ENCODE results near the gene GDF11. TPM values are rescaled to one million over a fixed set of nuclear protein-coding genes. Genes with fewer than 3 reads are reported as not detected.

The GDF11 gene
- total RNA-seq, 1 donor from 2014 or later, result 11.6 TPM

GRCh38 chr12:55696141-55696540, 46.8 kb upstream of the GDF11 start:
- no peak for TF ChIP-seq CTCF (IDR thresholded peaks at IDR 0.05)
- no peak overlapping the region for H3K27ac Mint-ChIP-seq (ENCODE audit: unreplicated experiment)
- no peaks in the 10 kb centered on the region for H3K27me3 Mint-ChIP-seq (ENCODE audit: unreplicated experiment)
- H3K4me3 Mint-ChIP-seq (ENCODE audit: unreplicated experiment), result no peak overlapping the region
- no peaks in the 10 kb centered on the region for H3K36me3 Mint-ChIP-seq (ENCODE audit: unreplicated experiment)
- no peak for DNase-seq (ENCODE audit: extremely low spot score, unreplicated experiment)
- no peaks in the 10 kb centered on the region for H3K9me3 Mint-ChIP-seq (ENCODE audit: unreplicated experiment)
- no peaks in the 10 kb centered on the region for H3K4me1 Mint-ChIP-seq (ENCODE audit: unreplicated experiment)

GRCh38 chr12:55696796-55697462, 46.0 kb upstream of the GDF11 start:
- no peak overlapping the region for H3K27ac Mint-ChIP-seq (ENCODE audit: unreplicated experiment)
- no peaks in the 10 kb centered on the region for H3K36me3 Mint-ChIP-seq (ENCODE audit: unreplicated experiment)
- H3K9me3 Mint-ChIP-seq (ENCODE audit: unreplicated experiment), result no peaks in the 10 kb centered on the region
- no peak for DNase-seq (ENCODE audit: extremely low spot score, unreplicated experiment)
- H3K4me3 Mint-ChIP-seq (ENCODE audit: unreplicated experiment), result no peak overlapping the region
- H3K27me3 Mint-ChIP-seq (ENCODE audit: unreplicated experiment), result no peaks in the 10 kb centered on the region
- H3K4me1 Mint-ChIP-seq (ENCODE audit: unreplicated experiment), result no peaks in the 10 kb centered on the region
- no peak for TF ChIP-seq CTCF (IDR thresholded peaks at IDR 0.05)

- no peak overlapping the region for H3K4me3 Mint-ChIP-seq (ENCODE audit: unreplicated experiment)
- no peak overlapping the region for H3K27ac Mint-ChIP-seq (ENCODE audit: unreplicated experiment)
- no peak for TF ChIP-seq CTCF (IDR thresholded peaks at IDR 0.05)
- H3K36me3 Mint-ChIP-seq (ENCODE audit: unreplicated experiment), result no peaks in the 10 kb centered on the region
- no peak for DNase-seq (ENCODE audit: extremely low spot score, unreplicated experiment)
- no peaks in the 10 kb centered on the region for H3K27me3 Mint-ChIP-seq (ENCODE audit: unreplicated experiment)
- no peaks in the 10 kb centered on the region for H3K9me3 Mint-ChIP-seq (ENCODE audit: unreplicated experiment)
- H3K4me1 Mint-ChIP-seq (ENCODE audit: unreplicated experiment), result no peaks in the 10 kb centered on the region
These were observed 45.2 kb upstream of the GDF11 start for GRCh38 chr12:55697686-55698085.

- DNase-seq (ENCODE audit: extremely low spot score, unreplicated experiment), result no peak
- H3K9me3 Mint-ChIP-seq (ENCODE audit: unreplicated experiment), result no peaks in the 10 kb centered on the region
- no peaks in the 10 kb centered on the region for H3K27me3 Mint-ChIP-seq (ENCODE audit: unreplicated experiment)
- no peaks in the 10 kb centered on the region for H3K36me3 Mint-ChIP-seq (ENCODE audit: unreplicated experiment)
- H3K27ac Mint-ChIP-seq (ENCODE audit: unreplicated experiment), result no peak overlapping the region
- TF ChIP-seq CTCF (IDR thresholded peaks at IDR 0.05), result no peak
- H3K4me3 Mint-ChIP-seq (ENCODE audit: unreplicated experiment), result no peak overlapping the region
- no peaks in the 10 kb centered on the region for H3K4me1 Mint-ChIP-seq (ENCODE audit: unreplicated experiment)
These were observed 44.5 kb upstream of the GDF11 start for GRCh38 chr12:55698241-55698955.

GRCh38 chr12:55698965-55699364, 44.0 kb upstream of the GDF11 start:
- no peaks in the 10 kb centered on the region for H3K27me3 Mint-ChIP-seq (ENCODE audit: unreplicated experiment)
- no peak for DNase-seq (ENCODE audit: extremely low spot score, unreplicated experiment)
- H3K36me3 Mint-ChIP-seq (ENCODE audit: unreplicated experiment), result no peaks in the 10 kb centered on the region
- TF ChIP-seq CTCF (IDR thresholded peaks at IDR 0.05), result no peak
- no peak overlapping the region for H3K4me3 Mint-ChIP-seq (ENCODE audit: unreplicated experiment)
- no peaks in the 10 kb centered on the region for H3K4me1 Mint-ChIP-seq (ENCODE audit: unreplicated experiment)
- no peaks in the 10 kb centered on the region for H3K9me3 Mint-ChIP-seq (ENCODE audit: unreplicated experiment)
- H3K27ac Mint-ChIP-seq (ENCODE audit: unreplicated experiment), result no peak overlapping the region

All from osteocyte (in vitro differentiated cells).